NCI-H2107 treated with DMSO at 0.1 percent for 48 hours (cell line): Measurements from ENCODE around the gene CALCR.
"Not testable (repeated sequence)": the region's sequence is repeated elsewhere in the genome, so short reads cannot be mapped to it uniquely, and the experiment has no call there.

ENCODE experiments used
- DNase-seq: peaks from one replicate; lab custom pipeline; 2025; ENCODE audit not compliant: unreplicated experiment; lab: John Stamatoyannopoulos, UW

CALCR gene

DNA sequence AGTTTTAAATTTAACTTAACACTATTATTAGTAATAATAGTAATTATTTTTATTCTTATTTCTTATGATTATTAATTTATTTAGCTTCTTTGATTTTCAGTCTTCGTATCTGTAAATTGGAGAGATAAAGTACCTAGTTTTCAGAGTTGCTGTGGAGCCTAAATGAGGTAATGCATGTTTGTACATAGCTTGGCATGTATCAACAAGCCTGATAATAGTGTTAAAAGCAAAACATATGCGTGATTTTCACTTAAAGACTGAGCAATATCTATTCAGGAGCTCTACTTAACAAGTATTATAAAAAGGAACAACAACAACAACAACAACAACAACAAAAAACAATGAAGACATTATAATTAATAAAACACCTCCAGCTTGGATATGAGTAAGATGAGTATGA is 12.4 kb downstream of the CALCR start:
- no peak for DNase-seq

GRCh38 chr7:93559639-93560491 is 14.7 kb downstream of the CALCR start:
- no peak for DNase-seq

- no peak for DNase-seq
Observed at GRCh38 chr7:93558705-93559614, 15.6 kb downstream of the CALCR start.

DNA sequence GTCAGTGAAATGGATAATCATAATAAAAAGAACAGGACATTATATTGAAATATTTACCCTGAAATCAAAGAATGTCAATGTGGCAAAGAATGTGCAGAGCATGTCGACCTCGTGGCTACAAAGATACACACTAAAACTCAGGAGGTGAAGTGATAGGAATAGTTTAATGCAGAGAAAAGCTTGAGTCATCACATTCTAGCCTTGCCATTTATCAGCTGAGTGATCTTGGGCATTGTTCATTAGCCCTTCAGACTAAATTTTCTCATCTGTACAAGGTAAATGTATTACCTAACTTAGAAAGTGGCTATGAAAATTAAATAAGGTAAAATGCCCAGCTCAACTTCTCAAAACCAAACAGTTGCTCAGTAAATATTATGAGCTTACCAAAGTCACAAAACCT is 22.6 kb downstream of the CALCR start:
- DNase-seq, result no peak

DNA sequence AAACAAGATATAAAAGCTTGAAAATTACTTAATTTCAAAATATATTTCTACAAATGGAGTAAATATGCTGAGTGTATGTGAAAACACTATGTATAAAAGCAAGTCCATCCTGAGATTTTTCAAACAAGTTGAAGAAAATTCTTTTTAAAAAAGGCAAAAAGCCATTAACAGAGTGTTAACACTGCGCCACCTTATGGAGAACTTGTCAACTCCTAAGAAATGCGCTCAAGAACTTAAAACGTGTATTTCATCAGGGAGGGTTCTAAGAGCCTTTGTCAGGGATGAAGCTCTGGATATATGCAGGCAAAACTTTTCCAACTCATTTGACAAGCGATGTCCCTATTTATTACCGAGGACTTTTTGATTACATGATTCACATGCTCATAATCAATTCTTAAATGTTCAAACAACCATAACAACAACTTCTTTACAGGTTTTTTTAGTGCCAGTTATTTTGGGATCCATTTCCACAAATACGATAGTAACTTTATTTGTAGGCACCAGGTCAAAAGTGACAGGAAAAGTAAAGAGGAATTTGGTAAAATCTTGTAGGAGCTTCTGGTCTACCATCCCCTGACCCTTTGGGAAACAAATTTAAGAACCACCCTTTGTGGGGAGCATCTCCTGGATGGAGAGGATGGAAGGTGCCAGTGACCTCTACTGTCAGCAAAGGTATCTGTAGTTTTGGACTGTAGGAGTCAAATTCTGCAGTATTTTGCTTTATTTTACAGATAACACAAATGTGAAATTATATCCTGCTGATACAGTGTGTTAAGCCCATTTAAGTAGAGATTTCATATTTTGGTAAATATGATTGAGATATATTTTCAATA is 23.2 kb downstream of the CALCR start:
- peak; percentile 18 for DNase-seq

DNA sequence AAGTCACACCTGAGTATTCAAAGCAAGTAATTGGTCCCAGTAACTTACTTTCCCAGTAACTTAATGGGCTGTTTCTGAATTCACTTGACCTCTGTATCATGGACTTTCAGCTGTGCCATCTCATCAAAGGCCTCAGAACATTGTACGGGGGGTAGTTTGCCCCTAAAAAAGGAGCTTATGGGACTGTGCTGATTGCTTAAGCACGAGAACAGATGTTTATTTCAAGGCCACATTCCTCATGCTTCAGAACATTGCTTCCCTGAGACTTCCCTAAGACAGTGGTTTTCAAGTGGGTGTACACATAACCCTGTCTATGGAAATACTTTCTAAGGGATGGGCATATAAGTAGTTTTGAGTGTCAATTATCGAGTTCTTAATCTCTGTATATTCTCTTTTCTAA is 26.8 kb downstream of the CALCR start:
- DNase-seq, result no peak

GRCh38 chr7:93544691-93545090 is 29.8 kb downstream of the CALCR start:
- DNase-seq, result no peak

DNA sequence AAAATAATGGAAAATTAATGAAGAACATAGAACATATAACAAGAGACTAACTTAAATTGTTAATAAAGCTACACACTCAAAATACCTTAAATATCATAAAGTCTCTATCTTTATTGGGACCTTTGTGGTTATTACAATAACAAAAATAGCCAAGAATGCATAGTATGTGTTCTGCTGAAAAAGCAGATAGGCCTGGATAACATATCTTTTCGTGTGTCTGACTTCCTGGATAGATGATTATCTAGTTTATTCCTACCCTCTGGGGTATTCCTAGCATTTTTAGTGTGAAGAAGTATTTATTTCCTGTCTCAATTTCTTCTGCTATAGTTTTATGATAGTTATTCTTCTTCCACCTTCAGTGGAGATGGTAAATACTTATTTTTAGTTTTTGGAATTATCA is 36.5 kb downstream of the CALCR start:
- DNase-seq, result no peak

DNA sequence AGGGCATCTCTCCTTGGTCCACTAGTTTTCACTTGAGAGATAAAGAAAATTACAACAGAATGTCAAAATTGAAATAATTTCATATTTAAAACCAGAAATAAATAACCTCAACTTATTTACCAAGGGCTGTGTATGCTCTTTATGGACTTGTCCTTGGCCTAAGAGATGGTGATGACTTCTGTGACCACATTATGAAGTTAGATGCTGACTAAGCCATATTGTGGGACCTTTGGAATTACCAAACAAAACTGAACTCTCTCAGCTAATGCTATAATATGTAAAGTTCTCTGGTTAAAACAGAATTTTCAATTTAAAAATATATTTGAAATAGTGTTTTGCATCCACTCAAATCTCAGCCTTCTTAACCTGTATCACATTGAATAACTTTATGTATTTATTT is 38.9 kb downstream of the CALCR start:
- no peak for DNase-seq

DNA sequence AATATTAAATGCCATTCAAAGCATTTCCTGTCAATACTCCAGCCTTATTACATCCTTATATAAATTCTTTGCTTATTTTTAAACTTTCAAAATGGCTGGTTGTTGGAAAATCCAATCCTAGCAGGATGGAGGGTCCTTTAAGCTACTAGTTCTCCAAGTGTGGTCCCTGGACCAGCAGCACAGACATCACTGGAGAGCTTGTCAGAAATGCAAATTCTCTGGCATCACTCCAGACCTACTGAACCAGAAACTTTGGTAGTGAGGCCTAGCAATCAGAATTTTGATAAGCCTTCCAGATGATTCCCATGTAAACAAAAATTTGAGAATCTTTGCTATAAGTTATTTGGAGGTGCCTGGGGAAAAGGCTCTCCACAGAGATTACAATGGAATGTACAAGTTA is 43.8 kb downstream of the CALCR start:
- DNase-seq, result no peak

- DNase-seq, result no peak
Observed at GRCh38 chr7:93516834-93517233, 57.7 kb downstream of the CALCR start.

DNA sequence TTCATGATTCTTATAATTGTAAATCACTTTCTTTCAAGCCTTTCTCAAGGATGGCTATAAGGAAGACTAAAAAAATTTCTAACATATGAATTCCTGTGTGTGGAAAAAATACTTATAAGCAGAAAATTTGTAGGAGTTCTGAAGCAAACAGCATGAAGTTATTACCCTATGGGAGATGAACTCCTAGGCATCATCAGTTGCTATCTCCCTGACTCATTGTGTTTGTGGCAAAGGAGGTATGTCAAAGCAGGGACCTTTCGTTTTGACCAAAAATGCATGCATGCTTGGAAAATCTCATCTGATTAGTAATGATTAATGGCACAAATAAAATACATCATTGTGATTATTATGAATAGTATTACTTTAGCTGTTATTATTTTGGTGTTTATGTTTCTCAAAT is 59.4 kb downstream of the CALCR start:
- no peak for DNase-seq

- DNase-seq, result no peak
Observed at GRCh38 chr7:93509303-93509702, 65.2 kb downstream of the CALCR start.

GRCh38 chr7:93503088-93503487 is 71.4 kb downstream of the CALCR start:
- DNase-seq, result no peak

- not testable (repeated sequence) for DNase-seq
Observed at GRCh38 chr7:93491860-93492259, 82.7 kb downstream of the CALCR start.

DNA sequence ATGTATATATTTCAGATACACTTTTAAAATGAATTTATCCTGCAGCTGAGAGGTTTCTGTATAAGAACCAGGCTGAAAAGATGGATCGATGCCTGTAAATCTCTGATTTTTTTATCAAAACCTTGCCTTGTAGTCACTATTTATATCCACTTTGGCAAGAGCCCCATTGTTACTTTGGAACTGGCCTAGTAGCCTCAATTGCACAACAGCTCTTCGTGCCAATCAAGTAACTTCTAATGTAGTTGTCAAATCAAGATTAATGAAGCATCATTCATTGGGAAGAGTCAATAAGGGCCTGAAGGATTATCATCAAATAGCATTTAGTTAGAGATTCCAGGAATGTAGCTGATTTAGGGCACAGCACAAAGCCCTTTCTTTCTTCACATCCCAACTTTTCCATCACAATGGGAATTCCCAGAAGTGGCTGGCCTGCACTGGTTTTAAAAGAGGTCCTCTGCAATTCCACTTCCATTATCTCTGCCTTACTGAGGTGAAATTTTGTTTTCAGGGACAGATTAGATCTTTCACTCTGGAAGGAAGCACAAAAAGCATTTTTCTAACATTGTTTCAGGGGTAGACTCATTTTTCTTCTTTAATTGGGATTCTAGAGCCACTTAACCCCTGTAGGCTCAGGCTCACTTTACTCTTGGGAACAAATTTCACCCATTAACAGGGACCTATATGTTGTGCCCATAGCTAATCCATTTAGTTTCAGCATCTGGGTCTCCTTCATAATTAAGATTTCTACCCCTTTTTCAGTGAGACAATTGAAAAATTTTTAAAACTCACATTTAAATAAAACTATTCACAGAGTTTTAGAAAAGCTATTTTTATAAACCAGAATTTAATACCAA is 97.8 kb downstream of the CALCR start:
- DNase-seq, result no peak

- no peak for DNase-seq
Observed at GRCh38 chr7:93475811-93476210, 98.7 kb downstream of the CALCR start.

- DNase-seq, result no peak
Observed at GRCh38 chr7:93471456-93471855, 103.1 kb downstream of the CALCR start.

- no peak for DNase-seq
Observed at GRCh38 chr7:93463764-93464163, 110.8 kb downstream of the CALCR start.

DNA sequence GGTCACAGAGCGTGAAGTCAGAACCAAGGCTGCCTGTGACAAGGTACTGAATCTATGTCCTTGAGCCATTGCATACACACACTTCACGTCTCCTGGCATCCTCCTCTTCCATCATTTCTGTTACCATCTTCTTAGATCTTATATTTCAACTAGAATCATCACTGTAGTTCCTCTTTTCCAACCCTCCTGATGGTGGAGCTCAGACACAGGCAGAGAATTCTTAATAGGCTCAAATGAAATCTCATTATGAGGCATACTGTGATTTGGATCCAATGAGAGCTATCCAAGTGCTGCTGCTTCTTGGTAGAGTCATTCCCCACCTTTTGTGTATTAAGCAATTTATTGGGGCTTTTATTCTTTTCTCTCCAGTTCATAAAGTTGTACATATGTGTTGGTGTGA is 113.2 kb downstream of the CALCR start:
- DNase-seq, result no peak
